GM23338 (cell line): ENCODE results near the gene DAD1. TPM values are rescaled to one million over a fixed set of nuclear protein-coding genes. Genes with fewer than 3 reads are reported as not detected.

ENCODE experiments used
- ATAC-seq: fragments of 200-7000 bp; cut with Tn5 transposase; 3 replicates; pipeline ENCODE4 v1.9.1; 2020
- DNase-seq: peaks from one replicate; pipeline ENCODE4 v3.0.0-alpha.2; 2015; ENCODE audit warnings: low spot score
- H2AFZ ChIP-seq: fragments of 200-600 bp; sonication (generic); 2 replicates; pipeline ENCODE4 v1.8.0; 2016; ENCODE audit warnings: antibody characterized with exemption, mild to moderate bottlenecking, moderate library complexity
- H3F3A ChIP-seq: fragments of 200-600 bp; sonication (generic); replicated peaks from 2 replicates; pipeline ENCODE4 v1.8.0; 2017; ENCODE audit warnings: antibody characterized with exemption, mixed run types, low read depth
- H3K27ac ChIP-seq: fragments of 200-600 bp; sonication (generic); 2 replicates; pipeline ENCODE4 v1.6.1; 2016; ENCODE audit warnings: low read depth
- H3K27me3 ChIP-seq: fragments of 200-600 bp; sonication (generic); 2 replicates; pipeline ENCODE4 v1.8.0; 2016; ENCODE audit warnings: mild to moderate bottlenecking, mixed run types, moderate library complexity; ENCODE audit not compliant: insufficient read depth
- H3K36me3 ChIP-seq: fragments of 200-600 bp; sonication (generic); 2 replicates; pipeline ENCODE4 v1.8.0; 2016; ENCODE audit warnings: mild to moderate bottlenecking; ENCODE audit not compliant: insufficient read depth
- H3K4me1 ChIP-seq: fragments of 200-600 bp; sonication (generic); 2 replicates; pipeline ENCODE4 v1.8.0; 2016; ENCODE audit warnings: mild to moderate bottlenecking, moderate library complexity; ENCODE audit not compliant: insufficient read depth
- H3K4me2 ChIP-seq: fragments of 200-600 bp; sonication (generic); 2 replicates; pipeline ENCODE4 v1.7.1; 2017; ENCODE audit warnings: mixed run types
- H3K4me3 ChIP-seq: fragments of 200-600 bp; sonication (generic); 2 replicates; pipeline ENCODE4 v1.6.1; 2016; ENCODE audit warnings: mixed run types
- H3K79me2 ChIP-seq: fragments of 200-600 bp; sonication (generic); replicated peaks from 2 replicates; pipeline ENCODE4 v1.8.0; 2017; ENCODE audit warnings: mild to moderate bottlenecking; ENCODE audit not compliant: insufficient read depth
- H3K9me2 ChIP-seq: fragments of 200-600 bp; sonication (generic); 2 replicates; pipeline ENCODE4 v1.8.0; 2017; ENCODE audit not compliant: insufficient read depth
- H4K20me1 ChIP-seq: fragments of 200-600 bp; sonication (generic); replicated peaks from 2 replicates; pipeline ENCODE4 v1.8.0; 2017; ENCODE audit warnings: mild to moderate bottlenecking; ENCODE audit not compliant: insufficient read depth
- H3K27ac Mint-ChIP-seq: 2 replicates; pipeline ENCODE4 v1.8.0; 2020; ENCODE audit warnings: inconsistent platforms, mild to moderate bottlenecking, moderate library complexity, mixed read lengths
- H3K27me3 Mint-ChIP-seq: 3 replicates; pipeline ENCODE4 v1.8.0; 2022; ENCODE audit warnings: low read depth, mild to moderate bottlenecking, moderate library complexity, mixed read lengths, inconsistent platforms; ENCODE audit not compliant: insufficient read depth, poor library complexity
- H3K36me3 Mint-ChIP-seq: 3 replicates; pipeline ENCODE4 v1.8.0; 2021; ENCODE audit warnings: low read depth, mild to moderate bottlenecking, inconsistent platforms, moderate library complexity, mixed read lengths
- H3K4me1 Mint-ChIP-seq: 3 replicates; pipeline ENCODE4 v1.8.0; 2020; ENCODE audit warnings: mild to moderate bottlenecking, inconsistent platforms, mixed read lengths
- H3K4me3 Mint-ChIP-seq: 3 replicates; pipeline ENCODE4 v1.8.0; 2021; ENCODE audit warnings: moderate library complexity, mild to moderate bottlenecking, inconsistent platforms, mixed read lengths
- H3K9me3 Mint-ChIP-seq: 3 replicates; pipeline ENCODE4 v1.8.0; 2020; ENCODE audit warnings: moderate library complexity, mild to moderate bottlenecking, inconsistent platforms, mixed read lengths
- EZH2phosphoT487 ChIP-seq: fragments of 200-600 bp; sonication (generic); IDR thresholded peaks from one replicate; pipeline ENCODE4 v1.8.1; 2018; ENCODE audit warnings: antibody characterized with exemption; ENCODE audit not compliant: unreplicated experiment
- ZNF331 ChIP-seq: fragments of 250-450 bp; sonication (Bioruptor Pico); IDR thresholded peaks from 2 replicates; pipeline ENCODE4 v1.5.0; 2020; ENCODE audit warnings: low read depth, mild to moderate bottlenecking, moderate library complexity
- polyA plus RNA-seq: library from polyadenylated mRNA; unstranded; fragments of >200 nt; fragmentation: Nextera tagmentation; extraction: Ambion mirVana; gene quantifications from 2 replicates; pipeline ENCODE4 v1.2.1, GENCODE V29; 2016
- total RNA-seq: library from RNA; depleted of rRNA; stranded (reverse); fragments of >200 nt; shearing (Covaris generic); gene quantifications from 2 replicates; pipeline ENCODE4 v1.2.3, GENCODE V29; 2014
- TF ChIP-seq, protein P1 (sequence below): fragments of 250-450 bp; sonication (Bioruptor Pico); IDR thresholded peaks from 2 replicates; pipeline ENCODE4 v1.5.0; 2020; ENCODE audit warnings: mild to moderate bottlenecking, moderate library complexity

The DAD1 gene
- total and polyA plus RNA-seq, 2 experiments from 2014 or later: 180 to 252 TPM

DNA sequence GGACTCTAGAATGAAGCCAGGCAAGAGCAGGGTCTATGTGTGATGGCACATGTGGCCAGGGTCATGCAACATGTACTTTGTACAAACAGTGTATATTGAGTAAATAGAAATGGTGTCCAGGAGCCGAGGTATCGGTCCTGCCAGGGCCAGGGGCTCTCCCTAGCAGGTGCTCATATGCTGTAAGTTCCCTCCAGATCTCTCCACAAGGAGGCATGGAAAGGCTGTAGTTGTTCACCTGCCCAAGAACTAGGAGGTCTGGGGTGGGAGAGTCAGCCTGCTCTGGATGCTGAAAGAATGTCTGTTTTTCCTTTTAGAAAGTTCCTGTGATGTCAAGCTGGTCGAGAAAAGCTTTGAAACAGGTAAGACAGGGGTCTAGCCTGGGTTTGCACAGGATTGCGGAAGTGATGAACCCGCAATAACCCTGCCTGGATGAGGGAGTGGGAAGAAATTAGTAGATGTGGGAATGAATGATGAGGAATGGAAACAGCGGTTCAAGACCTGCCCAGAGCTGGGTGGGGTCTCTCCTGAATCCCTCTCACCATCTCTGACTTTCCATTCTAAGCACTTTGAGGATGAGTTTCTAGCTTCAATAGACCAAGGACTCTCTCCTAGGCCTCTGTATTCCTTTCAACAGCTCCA, 39.6 kb downstream of the DAD1 start (continued):
- TF ChIP-seq EZH2phosphoT487: no peak
- no peak for TF ChIP-seq ZNF331 (CRISPR knock-in tag)
- TF ChIP-seq, protein P1, sequence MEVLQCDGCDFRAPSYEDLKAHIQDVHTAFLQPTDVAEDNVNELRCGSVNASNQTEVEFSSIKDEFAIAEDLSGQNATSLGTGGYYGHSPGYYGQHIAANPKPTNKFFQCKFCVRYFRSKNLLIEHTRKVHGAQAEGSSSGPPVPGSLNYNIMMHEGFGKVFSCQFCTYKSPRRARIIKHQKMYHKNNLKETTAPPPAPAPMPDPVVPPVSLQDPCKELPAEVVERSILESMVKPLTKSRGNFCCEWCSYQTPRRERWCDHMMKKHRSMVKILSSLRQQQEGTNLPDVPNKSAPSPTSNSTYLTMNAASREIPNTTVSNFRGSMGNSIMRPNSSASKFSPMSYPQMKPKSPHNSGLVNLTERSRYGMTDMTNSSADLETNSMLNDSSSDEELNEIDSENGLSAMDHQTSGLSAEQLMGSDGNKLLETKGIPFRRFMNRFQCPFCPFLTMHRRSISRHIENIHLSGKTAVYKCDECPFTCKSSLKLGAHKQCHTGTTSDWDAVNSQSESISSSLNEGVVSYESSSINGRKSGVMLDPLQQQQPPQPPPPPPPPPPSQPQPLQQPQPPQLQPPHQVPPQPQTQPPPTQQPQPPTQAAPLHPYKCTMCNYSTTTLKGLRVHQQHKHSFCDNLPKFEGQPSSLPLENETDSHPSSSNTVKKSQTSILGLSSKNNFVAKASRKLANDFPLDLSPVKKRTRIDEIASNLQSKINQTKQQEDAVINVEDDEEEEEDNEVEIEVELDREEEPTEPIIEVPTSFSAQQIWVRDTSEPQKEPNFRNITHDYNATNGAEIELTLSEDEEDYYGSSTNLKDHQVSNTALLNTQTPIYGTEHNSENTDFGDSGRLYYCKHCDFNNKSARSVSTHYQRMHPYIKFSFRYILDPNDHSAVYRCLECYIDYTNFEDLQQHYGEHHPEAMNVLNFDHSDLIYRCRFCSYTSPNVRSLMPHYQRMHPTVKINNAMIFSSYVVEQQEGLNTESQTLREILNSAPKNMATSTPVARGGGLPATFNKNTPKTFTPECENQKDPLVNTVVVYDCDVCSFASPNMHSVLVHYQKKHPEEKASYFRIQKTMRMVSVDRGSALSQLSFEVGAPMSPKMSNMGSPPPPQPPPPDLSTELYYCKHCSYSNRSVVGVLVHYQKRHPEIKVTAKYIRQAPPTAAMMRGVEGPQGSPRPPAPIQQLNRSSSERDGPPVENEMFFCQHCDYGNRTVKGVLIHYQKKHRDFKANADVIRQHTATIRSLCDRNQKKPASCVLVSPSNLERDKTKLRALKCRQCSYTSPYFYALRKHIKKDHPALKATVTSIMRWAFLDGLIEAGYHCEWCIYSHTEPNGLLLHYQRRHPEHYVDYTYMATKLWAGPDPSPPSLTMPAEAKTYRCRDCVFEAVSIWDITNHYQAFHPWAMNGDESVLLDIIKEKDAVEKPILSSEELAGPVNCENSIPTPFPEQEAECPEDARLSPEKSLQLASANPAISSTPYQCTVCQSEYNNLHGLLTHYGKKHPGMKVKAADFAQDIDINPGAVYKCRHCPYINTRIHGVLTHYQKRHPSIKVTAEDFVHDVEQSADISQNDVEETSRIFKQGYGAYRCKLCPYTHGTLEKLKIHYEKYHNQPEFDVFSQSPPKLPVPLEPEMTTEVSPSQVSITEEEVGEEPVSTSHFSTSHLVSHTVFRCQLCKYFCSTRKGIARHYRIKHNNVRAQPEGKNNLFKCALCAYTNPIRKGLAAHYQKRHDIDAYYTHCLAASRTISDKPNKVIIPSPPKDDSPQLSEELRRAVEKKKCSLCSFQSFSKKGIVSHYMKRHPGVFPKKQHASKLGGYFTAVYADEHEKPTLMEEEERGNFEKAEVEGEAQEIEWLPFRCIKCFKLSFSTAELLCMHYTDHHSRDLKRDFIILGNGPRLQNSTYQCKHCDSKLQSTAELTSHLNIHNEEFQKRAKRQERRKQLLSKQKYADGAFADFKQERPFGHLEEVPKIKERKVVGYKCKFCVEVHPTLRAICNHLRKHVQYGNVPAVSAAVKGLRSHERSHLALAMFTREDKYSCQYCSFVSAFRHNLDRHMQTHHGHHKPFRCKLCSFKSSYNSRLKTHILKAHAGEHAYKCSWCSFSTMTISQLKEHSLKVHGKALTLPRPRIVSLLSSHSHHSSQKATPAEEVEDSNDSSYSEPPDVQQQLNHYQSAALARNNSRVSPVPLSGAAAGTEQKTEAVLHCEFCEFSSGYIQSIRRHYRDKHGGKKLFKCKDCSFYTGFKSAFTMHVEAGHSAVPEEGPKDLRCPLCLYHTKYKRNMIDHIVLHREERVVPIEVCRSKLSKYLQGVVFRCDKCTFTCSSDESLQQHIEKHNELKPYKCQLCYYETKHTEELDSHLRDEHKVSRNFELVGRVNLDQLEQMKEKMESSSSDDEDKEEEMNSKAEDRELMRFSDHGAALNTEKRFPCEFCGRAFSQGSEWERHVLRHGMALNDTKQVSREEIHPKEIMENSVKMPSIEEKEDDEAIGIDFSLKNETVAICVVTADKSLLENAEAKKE (CRISPR knock-in tag): no peak

DNA sequence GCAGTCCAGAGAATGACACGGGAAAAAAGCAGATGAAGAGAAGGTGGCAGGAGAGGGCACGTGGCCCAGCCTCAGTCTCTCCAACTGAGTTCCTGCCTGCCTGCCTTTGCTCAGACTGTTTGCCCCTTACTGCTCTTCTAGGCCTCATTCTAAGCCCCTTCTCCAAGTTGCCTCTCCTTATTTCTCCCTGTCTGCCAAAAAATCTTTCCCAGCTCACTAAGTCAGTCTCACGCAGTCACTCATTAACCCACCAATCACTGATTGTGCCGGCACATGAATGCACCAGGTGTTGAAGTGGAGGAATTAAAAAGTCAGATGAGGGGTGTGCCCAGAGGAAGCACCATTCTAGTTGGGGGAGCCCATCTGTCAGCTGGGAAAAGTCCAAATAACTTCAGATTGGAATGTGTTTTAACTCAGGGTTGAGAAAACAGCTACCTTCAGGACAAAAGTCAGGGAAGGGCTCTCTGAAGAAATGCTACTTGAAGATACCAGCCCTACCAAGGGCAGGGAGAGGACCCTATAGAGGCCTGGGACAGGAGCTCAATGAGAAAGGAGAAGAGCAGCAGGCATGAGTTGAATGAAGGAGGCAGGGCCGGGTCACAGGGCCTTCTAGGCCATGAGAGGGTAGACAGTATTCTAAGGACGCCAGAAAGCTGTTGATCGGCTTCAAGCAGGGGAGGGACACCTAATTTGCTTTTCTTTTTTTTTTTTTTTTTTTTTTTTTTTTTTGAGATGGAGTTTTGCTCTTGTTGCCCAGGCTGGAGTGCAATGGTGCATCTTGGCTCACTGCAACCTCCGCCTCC, 40.9 kb downstream of the DAD1 start:
- H3K4me1 ChIP-seq: peaks cover 61% of the 10 kb centered on the region
- no peak overlapping the region; the same call in 1 of the 2 replicates for H2AFZ ChIP-seq
- peaks cover 18% of the 10 kb centered on the region for H3F3A ChIP-seq
- Mint-ChIP-seq H3K4me1 (peaks cover 63% of the 10 kb centered on the region), H3K4me3 (no peak overlapping the region; the same call in 2 of the 3 replicates), H3K27me3 (peaks cover 8% of the 10 kb centered on the region), H3K36me3 (no peaks in the 10 kb centered on the region), H3K27ac (peak overlapping the region; percentile 51; the same call in 1 of the 2 replicates), H3K9me3 (no peaks in the 10 kb centered on the region; the same call in 2 of the 3 replicates)
- H3K36me3 ChIP-seq: no peaks in the 10 kb centered on the region
- H3K4me3 ChIP-seq: no peak overlapping the region
- H3K27ac ChIP-seq: no peak overlapping the region
- H4K20me1 ChIP-seq: no peaks in the 10 kb centered on the region
- no peak overlapping the region for H3K4me2 ChIP-seq
- peaks cover 4% of the 10 kb centered on the region; the same call in 1 of the 2 replicates for H3K9me2 ChIP-seq
- DNase-seq (no peak), ATAC-seq (no peak)
- H3K79me2 ChIP-seq: no peaks in the 10 kb centered on the region
- no peaks in the 10 kb centered on the region for H3K27me3 ChIP-seq
- TF ChIP-seq, protein P1 (CRISPR knock-in tag): no peak
